OCI-LY7 (cell line): Measurements from ENCODE around the gene MARK4. TPM values are rescaled to one million over a fixed set of nuclear protein-coding genes. Genes with fewer than 3 reads are reported as not detected.

Experiments
- BruUV-seq: library from RNA; stranded (reverse); fragments of 400-500 nt; replicated peaks from 2 replicates; lab custom pipeline; 2021; lab: Mats Ljungman, UMichigan
- CTCF ChIA-PET: fragments of 300-600 bp; sonication (Branson Sonifier 250); formaldehyde crosslinking; loops from one replicate; lab custom pipeline; 2022; ENCODE audit warnings: antibody characterized with exemption; ENCODE audit not compliant: unreplicated experiment; lab: Charles Lee
- POLR2A ChIA-PET: fragments of 300-600 bp; sonication (Branson Sonifier 250); formaldehyde crosslinking; loops from one replicate; lab custom pipeline; 2022; ENCODE audit warnings: antibody characterized with exemption; lab: Charles Lee
- DNase-seq: peaks from one replicate; pipeline ENCODE4 v3.0.0-alpha.2; 2015; ENCODE audit warnings: low spot score
- H2AFZ ChIP-seq: fragments of 200-600 bp; sonication (generic), shearing (Covaris generic); 2 replicates; pipeline ENCODE4 v1.6.1; 2014; ENCODE audit warnings: mild to moderate bottlenecking, antibody characterized with exemption, low read length, moderate library complexity
- H3K27ac ChIP-seq: fragments of 200-600 bp; sonication (generic); 2 replicates; pipeline ENCODE4 v1.5.1; 2014; ENCODE audit warnings: mixed run types, low read depth, mild to moderate bottlenecking, moderate library complexity, low read length, inconsistent platforms; ENCODE audit not compliant: poor library complexity, severe bottlenecking
- H3K36me3 ChIP-seq: fragments of 200-600 bp; sonication (generic); 2 replicates; pipeline ENCODE4 v1.6.1; 2014; ENCODE audit warnings: mild to moderate bottlenecking, antibody characterized with exemption, low read length, moderate library complexity, mixed read lengths; ENCODE audit not compliant: insufficient read depth
- H3K4me1 ChIP-seq: fragments of 200-600 bp; sonication (generic); 2 replicates; pipeline ENCODE4 v1.5.1; 2014; ENCODE audit warnings: mild to moderate bottlenecking, low read length; ENCODE audit not compliant: insufficient read depth, poor library complexity, severe bottlenecking
- H3K4me2 ChIP-seq: fragments of 200-600 bp; sonication (generic); 2 replicates; pipeline ENCODE4 v1.6.1; 2014; ENCODE audit warnings: mild to moderate bottlenecking, low read length
- H3K4me3 ChIP-seq: fragments of 200-600 bp; sonication (generic); 2 replicates; pipeline ENCODE4 v1.5.1; 2014; ENCODE audit warnings: mild to moderate bottlenecking, low read depth, low read length; ENCODE audit not compliant: poor library complexity, severe bottlenecking
- H3K79me2 ChIP-seq: fragments of 200-600 bp; sonication (generic); 2 replicates; pipeline ENCODE4 v1.6.1; 2016; ENCODE audit warnings: low read depth, mild to moderate bottlenecking, low read length, moderate library complexity, mixed read lengths; ENCODE audit not compliant: insufficient read depth
- H3K9me2 ChIP-seq: fragments of 200-600 bp; sonication (generic); 2 replicates; pipeline ENCODE4 v1.6.1; 2016; ENCODE audit warnings: mild to moderate bottlenecking, low read length, mixed read lengths; ENCODE audit not compliant: insufficient read depth
- H3K9me3 ChIP-seq: fragments of 200-600 bp; sonication (generic); 2 replicates; pipeline ENCODE4 v1.6.1; 2014; ENCODE audit warnings: mild to moderate bottlenecking, mixed run types, low read length, mixed read lengths
- H4K20me1 ChIP-seq: fragments of 200-600 bp; sonication (generic); 2 replicates; pipeline ENCODE4 v1.6.1; 2014; ENCODE audit warnings: mild to moderate bottlenecking, antibody characterized with exemption, low read length, moderate library complexity, mixed read lengths; ENCODE audit not compliant: insufficient read depth
- EZH2phosphoT487 ChIP-seq: fragments of 200-600 bp; sonication (generic); IDR thresholded peaks from 2 replicates; pipeline ENCODE4 v1.6.1; 2018; ENCODE audit warnings: low read depth, borderline replicate concordance, mild to moderate bottlenecking, mixed run types, antibody characterized with exemption, low read length, moderate library complexity, mixed read lengths
- intact Hi-C: fragments of 100-400 bp; cut with micrococcal nuclease; formaldehyde crosslinking; loops from one replicate; pipeline ENCODE4 v1.10.0; 2022; ENCODE audit not compliant: unreplicated experiment
- total RNA-seq, 2 experiments: library from RNA; depleted of rRNA in 1 of 2; stranded (reverse); fragments of >200 nt in 1 of 2; shearing (Covaris generic) in 1 of 2; gene quantifications; 2 replicates each; pipeline ENCODE4 v1.2.3, GENCODE V29; 2014 to 2022
- TF ChIP-seq, protein P1 (sequence below): fragments of 200-600 bp; sonication (generic); conservative IDR thresholded peaks from 2 replicates; pipeline ENCODE4 v1.5.1; 2014; ENCODE audit warnings: mild to moderate bottlenecking, antibody characterized with exemption, low read length, moderate library complexity, mixed read lengths

Gene MARK4
- total RNA-seq, 2 experiments from 2014 or later = 14.2 to 24.5 TPM

DNA sequence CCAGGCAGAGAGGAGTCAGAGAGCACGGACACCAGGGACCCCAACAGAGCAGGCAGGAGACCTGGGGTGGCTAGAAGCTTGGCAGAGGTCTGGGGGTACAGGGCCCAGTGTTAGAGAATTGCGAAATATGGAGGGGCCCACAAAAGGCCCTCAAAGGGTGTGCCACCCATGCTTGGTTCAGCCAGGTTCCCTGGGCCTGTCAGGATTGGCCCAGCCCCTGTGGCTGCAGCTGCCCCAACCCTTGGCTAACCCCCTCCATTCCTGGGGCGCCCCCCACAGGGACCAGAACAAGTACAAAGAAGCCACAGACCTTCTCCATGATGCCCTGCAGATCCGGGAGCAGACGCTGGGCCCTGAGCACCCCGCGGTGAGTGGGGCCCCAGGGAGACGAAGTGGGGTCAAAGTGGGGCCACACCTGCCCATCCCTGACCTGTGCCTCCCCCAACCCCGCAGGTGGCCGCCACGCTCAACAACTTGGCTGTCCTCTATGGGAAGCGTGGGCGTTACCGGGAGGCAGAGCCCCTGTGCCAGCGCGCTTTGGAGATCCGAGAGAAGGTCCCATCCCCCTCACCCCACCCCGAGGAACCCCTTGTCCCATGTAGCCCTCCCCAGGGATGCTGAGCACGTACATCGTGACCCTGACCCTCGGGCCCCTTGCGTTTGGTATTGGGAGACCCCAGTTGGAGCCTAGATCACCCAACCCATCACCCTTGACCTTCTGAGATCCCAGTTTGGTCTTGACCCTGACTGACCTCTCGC lies 97.5 kb downstream of the MARK4 start:
- Histone ChIP-seq H3K9me2 (no peaks in the 10 kb centered on the region), H3K9me3 (no peaks in the 10 kb centered on the region), H3K36me3 (no peaks in the 10 kb centered on the region), H4K20me1 (no peaks in the 10 kb centered on the region), H3K4me2 (no peak overlapping the region), H2AFZ (no peak overlapping the region), H3K79me2 (no peaks in the 10 kb centered on the region), H3K27ac (no peak overlapping the region), H3K4me3 (no peak overlapping the region), H3K4me1 (no peaks in the 10 kb centered on the region)
- no TSS peak for BruUV-seq
- ChIA-PET POLR2A (no interaction called here), CTCF (no interaction called here)
- no peak for DNase-seq
- TF ChIP-seq, protein P1, sequence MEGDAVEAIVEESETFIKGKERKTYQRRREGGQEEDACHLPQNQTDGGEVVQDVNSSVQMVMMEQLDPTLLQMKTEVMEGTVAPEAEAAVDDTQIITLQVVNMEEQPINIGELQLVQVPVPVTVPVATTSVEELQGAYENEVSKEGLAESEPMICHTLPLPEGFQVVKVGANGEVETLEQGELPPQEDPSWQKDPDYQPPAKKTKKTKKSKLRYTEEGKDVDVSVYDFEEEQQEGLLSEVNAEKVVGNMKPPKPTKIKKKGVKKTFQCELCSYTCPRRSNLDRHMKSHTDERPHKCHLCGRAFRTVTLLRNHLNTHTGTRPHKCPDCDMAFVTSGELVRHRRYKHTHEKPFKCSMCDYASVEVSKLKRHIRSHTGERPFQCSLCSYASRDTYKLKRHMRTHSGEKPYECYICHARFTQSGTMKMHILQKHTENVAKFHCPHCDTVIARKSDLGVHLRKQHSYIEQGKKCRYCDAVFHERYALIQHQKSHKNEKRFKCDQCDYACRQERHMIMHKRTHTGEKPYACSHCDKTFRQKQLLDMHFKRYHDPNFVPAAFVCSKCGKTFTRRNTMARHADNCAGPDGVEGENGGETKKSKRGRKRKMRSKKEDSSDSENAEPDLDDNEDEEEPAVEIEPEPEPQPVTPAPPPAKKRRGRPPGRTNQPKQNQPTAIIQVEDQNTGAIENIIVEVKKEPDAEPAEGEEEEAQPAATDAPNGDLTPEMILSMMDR = no peak
- TF ChIP-seq EZH2phosphoT487 = no peak
- intact Hi-C loops = no loop called here

DNA sequence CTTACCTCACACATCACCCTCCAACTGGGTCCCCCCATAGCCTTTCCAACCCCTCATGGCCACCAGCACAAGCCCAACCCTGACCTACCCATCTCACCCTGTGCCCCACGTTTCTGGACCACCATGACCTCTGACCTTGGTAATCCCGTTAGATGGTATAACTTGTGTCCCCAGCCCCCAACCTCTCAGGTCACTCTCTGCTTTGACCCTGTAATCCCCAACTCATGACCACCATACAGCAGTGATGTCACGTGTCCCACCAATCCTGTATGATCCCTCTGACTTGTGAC lies 98.0 kb downstream of the MARK4 start:
- H3K27ac ChIP-seq = no peak overlapping the region
- DNase-seq = no peak
- H3K36me3 ChIP-seq = no peaks in the 10 kb centered on the region
- no peak overlapping the region for H2AFZ ChIP-seq
- H3K79me2 ChIP-seq = no peaks in the 10 kb centered on the region
- ChIA-PET CTCF (no interaction called here), POLR2A (no interaction called here)
- TF ChIP-seq EZH2phosphoT487 = no peak
- TF ChIP-seq, protein P1 = no peak
- no peaks in the 10 kb centered on the region for H4K20me1 ChIP-seq
- no peak overlapping the region for H3K4me2 ChIP-seq
- H3K9me3 ChIP-seq = no peaks in the 10 kb centered on the region
- H3K9me2 ChIP-seq = no peaks in the 10 kb centered on the region
- BruUV-seq = no TSS peak
- no peak overlapping the region for H3K4me3 ChIP-seq
- H3K4me1 ChIP-seq = no peaks in the 10 kb centered on the region
- intact Hi-C loops = no loop called here

DNA sequence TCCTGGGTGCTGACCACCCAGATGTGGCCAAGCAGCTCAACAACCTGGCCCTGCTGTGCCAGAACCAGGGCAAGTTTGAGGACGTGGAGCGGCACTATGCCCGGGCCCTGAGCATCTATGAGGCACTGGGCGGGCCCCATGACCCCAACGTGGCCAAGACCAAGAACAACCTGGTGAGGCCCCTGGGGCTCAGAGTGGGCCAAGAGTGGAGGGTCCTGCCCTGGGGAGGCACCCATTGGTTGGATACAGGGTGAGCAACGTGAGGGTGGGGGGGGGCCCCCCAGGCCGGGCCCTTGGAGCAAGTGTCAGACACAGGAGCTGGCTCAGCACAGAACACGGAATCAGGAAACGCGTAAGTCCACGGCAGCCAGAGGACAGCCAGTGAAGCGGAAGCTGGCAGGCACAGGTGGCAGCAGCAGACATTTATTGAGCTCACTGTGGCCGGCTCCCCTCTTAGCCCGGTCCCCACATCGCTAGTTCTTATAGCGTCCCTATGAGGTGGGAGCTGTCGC lies 98.4 kb downstream of the MARK4 start:
- Histone ChIP-seq H3K27ac (no peak overlapping the region), H3K36me3 (peaks cover 2% of the 10 kb centered on the region; the same call in 1 of the 2 replicates), H3K79me2 (no peaks in the 10 kb centered on the region), H3K4me2 (no peak overlapping the region), H3K9me3 (no peaks in the 10 kb centered on the region), H2AFZ (no peak overlapping the region), H4K20me1 (no peaks in the 10 kb centered on the region), H3K4me3 (no peak overlapping the region), H3K4me1 (no peaks in the 10 kb centered on the region), H3K9me2 (no peaks in the 10 kb centered on the region)
- BruUV-seq = no TSS peak
- no peak for DNase-seq
- ChIA-PET CTCF (no interaction called here), POLR2A (no interaction called here)
- TF ChIP-seq EZH2phosphoT487 = no peak
- TF ChIP-seq, protein P1 = no peak
- intact Hi-C loops = no loop called here
